Esophagus squamous epithelium (tissue), 5 donors: ENCODE data around the gene SDK2. TPM values are rescaled to one million over a fixed set of nuclear protein-coding genes. Genes with fewer than 3 reads are reported as not detected.

Experiments
- DNase-seq: peaks from one replicate; lab custom pipeline; 2025; lab: John Stamatoyannopoulos, UW
- H3K27ac ChIP-seq, 4 donors: fragments of 200-600 bp; sonication (generic); one replicate each; pipeline ENCODE4 v1.5.1; 2016 to 2019; ENCODE audit warnings: mild to moderate bottlenecking in 1 of 4
- H3K27me3 ChIP-seq, 4 donors: fragments of 200-600 bp; sonication (generic); 1 replicate in 3 of 4; 2 replicates in 1 of 4; pipeline versions ENCODE4 v1.5.1 to v1.6.0; 2017 to 2021; ENCODE audit warnings: antibody characterized with exemption in 1 of 4
- H3K36me3 ChIP-seq, 3 donors: fragments of 200-600 bp; sonication (generic); one replicate each; pipeline ENCODE4 v1.5.1; 2016 to 2019
- H3K4me1 ChIP-seq, 3 donors: fragments of 200-600 bp; sonication (generic); one replicate each; pipeline ENCODE4 v1.5.1; 2017 to 2019
- H3K4me3 ChIP-seq, 4 donors: fragments of 200-600 bp; sonication (generic); 1 replicate in 3 of 4; 2 replicates in 1 of 4; pipeline ENCODE4 v1.5.1; 2016 to 2019; ENCODE audit warnings: mild to moderate bottlenecking in 2 of 4, moderate library complexity in 1 of 4
- H3K9me3 ChIP-seq, 3 donors: fragments of 200-600 bp; sonication (generic); one replicate each; pipeline ENCODE4 v1.5.1; 2016 to 2019
- CTCF ChIP-seq, 6 experiments: fragments of 450-650 bp in 4 of 6; fragments of 200-600 bp in 2 of 6; sonication (generic) in 2 of 6; IDR thresholded peaks; one replicate each; pipeline ENCODE4 v1.5.1; 2016 to 2019; ENCODE audit warnings: antibody characterized with exemption in 6 of 6, mild to moderate bottlenecking in 4 of 6, moderate library complexity in 4 of 6
- POLR2A ChIP-seq, 4 donors: fragments of 450-650 bp; IDR thresholded peaks; one replicate each; pipeline ENCODE4 v1.6.1; 2017; ENCODE audit warnings: antibody characterized with exemption in 4 of 4, mild to moderate bottlenecking in 4 of 4, moderate library complexity in 3 of 4
- WGBS, 2 donors: methylation state at CpG; one replicate each; pipeline ENCODE4 v1.1.5; 2018; 5-methylcytosine and 5-hydroxymethylcytosine counted together
- intact Hi-C: fragments of 100-400 bp; cut with DNase I; formaldehyde crosslinking; loops from one replicate; pipeline ENCODE4 v1.15.0; 2022
- total RNA-seq, 4 donors: library from RNA; depleted of rRNA; stranded (reverse); fragments of >200 nt; gene quantifications; one replicate each; pipeline ENCODE4 v1.1.0, GENCODE V29; 2016
- donor health status: DM: yes; HTN: yes; CAD: no.

Gene SDK2
- total RNA-seq, 4 donors from 2014 or later, result 1.7 to 5.5 (median 2.4) TPM

- no peak for DNase-seq
- Histone ChIP-seq H3K27me3 (peaks cover 0 to 48% (median 0%) of the 10 kb centered on the region in 4 donors), H3K9me3 (no peaks in the 10 kb centered on the region), H3K27ac (no peak overlapping the region), H3K4me1 (no peaks in the 10 kb centered on the region), H3K4me3 (no peak overlapping the region), H3K36me3 (no peaks in the 10 kb centered on the region)
- no peak for TF ChIP-seq CTCF (IDR thresholded peaks at IDR 0.05)
- TF ChIP-seq POLR2A (IDR thresholded peaks at IDR 0.05), result no peak
- 85 to 89% methylated on average over 1 of the region's 1 CpG for WGBS, 2 donors
- intact Hi-C loops, result no loop called here
Measured at GRCh38 chr17:73681946-73682345, 37.7 kb upstream of the SDK2 start.

GRCh38 chr17:73679476-73679875, 35.2 kb upstream of the SDK2 start:
- 48 to 62% methylated on average over 4 of the region's 4 CpGs for whole genome bisulfite sequencing, 2 donors
- Histone ChIP-seq H3K36me3 (no peaks in the 10 kb centered on the region), H3K27me3 (peaks cover 0 to 38% (median 0%) of the 10 kb centered on the region in 4 donors), H3K4me3 (no peak overlapping the region), H3K9me3 (no peaks in the 10 kb centered on the region), H3K27ac (no peak overlapping the region), H3K4me1 (no peaks in the 10 kb centered on the region)
- intact Hi-C loops, result no loop called here
- TF ChIP-seq POLR2A (IDR thresholded peaks at IDR 0.05), result no peak
- TF ChIP-seq CTCF (IDR thresholded peaks at IDR 0.05), result no peak
- DNase-seq, result no peak

- Histone ChIP-seq H3K9me3 (no peaks in the 10 kb centered on the region), H3K4me3 (no peak overlapping the region), H3K27ac (no peak overlapping the region), H3K36me3 (no peaks in the 10 kb centered on the region), H3K4me1 (no peaks in the 10 kb centered on the region), H3K27me3 (peaks cover 0 to 33% (median 0%) of the 10 kb centered on the region in 4 donors)
- WGBS, 2 donors, result 66% methylated on average over 7 of the region's 7 CpGs
- no peak for DNase-seq
- TF ChIP-seq CTCF (IDR thresholded peaks at IDR 0.05), result no peak
- no peak for TF ChIP-seq POLR2A (IDR thresholded peaks at IDR 0.05)
- intact Hi-C loops, result no loop called here
Measured at GRCh38 chr17:73678999-73679398, 34.8 kb upstream of the SDK2 start.

GRCh38 chr17:73669771-73670170, 25.5 kb upstream of the SDK2 start:
- no peaks in the 10 kb centered on the region for H3K36me3 ChIP-seq
- intact Hi-C loops, result no loop called here
- peaks cover 0 to 32% (median 0%) of the 10 kb centered on the region in 4 donors for H3K27me3 ChIP-seq
- peaks cover 0 to 6% (median 0%) of the 10 kb centered on the region in 3 donors for H3K9me3 ChIP-seq
- TF ChIP-seq POLR2A (IDR thresholded peaks at IDR 0.05) (no peak), CTCF (IDR thresholded peaks at IDR 0.05) (no peak)
- DNase-seq, result no peak
- H3K4me1 ChIP-seq, result no peaks in the 10 kb centered on the region
- WGBS, 2 donors, result 60 to 72% methylated on average over 3 of the region's 3 CpGs
- no peak overlapping the region for H3K4me3 ChIP-seq
- H3K27ac ChIP-seq, result no peak overlapping the region

- H3K27me3 ChIP-seq, result peaks cover 0 to 51% (median 0%) of the 10 kb centered on the region in 4 donors
- H3K9me3 ChIP-seq, result peaks cover 0 to 6% (median 0%) of the 10 kb centered on the region in 3 donors
- H3K36me3 ChIP-seq, result no peaks in the 10 kb centered on the region
- WGBS, 2 donors, result 57 to 66% methylated on average over 9 of the region's 9 CpGs
- no peaks in the 10 kb centered on the region for H3K4me1 ChIP-seq
- DNase-seq, result no peak
- no peak overlapping the region for H3K4me3 ChIP-seq
- intact Hi-C loops, result no loop called here
- no peak overlapping the region for H3K27ac ChIP-seq
- no peak for TF ChIP-seq CTCF (IDR thresholded peaks at IDR 0.05)
- no peak for TF ChIP-seq POLR2A (IDR thresholded peaks at IDR 0.05)
Measured at GRCh38 chr17:73667181-73667959, 23.1 kb upstream of the SDK2 start.
